H1 (cell line): ENCODE measurements around the gene ETV2. TPM values are rescaled to one million over a fixed set of nuclear protein-coding genes. Genes with fewer than 3 reads are reported as not detected.

Experiments used
- CTCF ChIA-PET: fragments of 300-600 bp; sonication (Branson Sonifier 250); formaldehyde crosslinking; loops from one replicate; lab custom pipeline; 2021; ENCODE audit not compliant: partially characterized antibody; lab: Charles Lee
- POLR2A ChIA-PET: fragments of 300-600 bp; sonication (Branson Sonifier 250); formaldehyde crosslinking; loops from one replicate; lab custom pipeline; 2021; ENCODE audit warnings: inconsistent platforms; ENCODE audit not compliant: partially characterized antibody; lab: Charles Lee
- DNase-seq, 2 experiments: peaks; one replicate each; pipeline versions ENCODE4 v3.0.0 to v3.0.0-alpha.2; 2010 to 2022; ENCODE audit warnings: low spot score in 2 of 2, low read depth in 1 of 2, mixed read lengths in 1 of 2
- FAIRE-seq: peaks from 2 replicates; lab custom pipeline; 2011; peaks lifted over from hg19 to GRCh38; lab: Jason Lieb, UNC
- H2AFZ ChIP-seq: 2 replicates; pipeline ENCODE4 v1.8.1; 2012; ENCODE audit warnings: low read length, inconsistent platforms
- H2AK5ac ChIP-seq: 2 replicates; pipeline ENCODE4 v1.6.1; 2013; ENCODE audit warnings: low read depth, low read length
- H2BK120ac ChIP-seq: replicated peaks from 2 replicates; pipeline ENCODE3; 2013; ENCODE audit warnings: low read depth, low read length, inconsistent platforms
- H2BK12ac ChIP-seq: 2 replicates; pipeline ENCODE4 v1.6.1; 2013; ENCODE audit warnings: low read depth, low read length
- H2BK15ac ChIP-seq: 2 replicates; pipeline ENCODE4 v1.6.1; 2013; ENCODE audit warnings: low read length
- H2BK20ac ChIP-seq: 2 replicates; pipeline ENCODE4 v1.6.1; 2013; ENCODE audit warnings: low read length
- H2BK5ac ChIP-seq: 2 replicates; pipeline ENCODE4 v1.6.1; 2013; ENCODE audit warnings: low read depth, low read length
- H3K14ac ChIP-seq: 2 replicates; pipeline ENCODE4 v1.6.1; 2013; ENCODE audit warnings: inconsistent platforms; ENCODE audit not compliant: insufficient read length
- H3K18ac ChIP-seq: 2 replicates; pipeline ENCODE4 v1.6.1; 2013; ENCODE audit warnings: low read length; ENCODE audit errors: extremely low read depth
- H3K23ac ChIP-seq: 2 replicates; pipeline ENCODE4 v1.6.1; 2013; ENCODE audit warnings: inconsistent platforms; ENCODE audit not compliant: insufficient read length
- H3K23me2 ChIP-seq: 2 replicates; pipeline ENCODE4 v1.6.1; 2013; ENCODE audit warnings: low read depth, low read length
- H3K27ac ChIP-seq: 2 replicates; pipeline ENCODE4 v1.6.1; 2011; ENCODE audit warnings: low read depth, low read length, inconsistent platforms
- H3K27me3 ChIP-seq, 4 experiments: replicated peaks in 1 of 4; 1 replicate in 1 of 4; 2 replicates in 3 of 4; pipeline versions ENCODE4 v1.6.1 to v1.8.1; 2011 to 2013; ENCODE audit warnings: low read length in 3 of 4, mild to moderate bottlenecking in 3 of 4, inconsistent platforms in 2 of 4, mixed read lengths in 2 of 4, moderate library complexity in 1 of 4; ENCODE audit not compliant: control insufficient read depth in 3 of 4, insufficient read depth in 3 of 4; ENCODE audit errors: extremely low read depth in 1 of 4
- H3K36me3 ChIP-seq, 4 experiments: 2 replicates each; pipeline versions ENCODE4 v1.6.1 to v1.8.1; 2011 to 2013; ENCODE audit warnings: mild to moderate bottlenecking in 4 of 4, low read length in 3 of 4, moderate library complexity in 2 of 4, control low read depth in 1 of 4, inconsistent platforms in 1 of 4; ENCODE audit not compliant: insufficient read depth in 4 of 4, control insufficient read depth in 2 of 4
- H3K4ac ChIP-seq: replicated peaks from 2 replicates; pipeline ENCODE3; 2013; ENCODE audit warnings: low read length, low read depth, mixed read lengths, inconsistent platforms; ENCODE audit not compliant: insufficient read length
- H3K4me1 ChIP-seq, 4 experiments: replicated peaks in 1 of 4; 1 replicate in 1 of 4; 2 replicates in 3 of 4; pipeline versions ENCODE4 v1.6.1 to v1.8.1; 2011 to 2013; ENCODE audit warnings: low read length in 3 of 4, inconsistent platforms in 2 of 4, mixed read lengths in 1 of 4; ENCODE audit not compliant: insufficient read depth in 4 of 4, control insufficient read depth in 3 of 4
- H3K4me2 ChIP-seq, 2 experiments: 2 replicates each; pipeline versions ENCODE4 v1.6.1 to v1.8.1; 2011 to 2013; ENCODE audit warnings: low read depth in 2 of 2, low read length in 2 of 2, control low read depth in 1 of 2, inconsistent platforms in 1 of 2, mild to moderate bottlenecking in 1 of 2; ENCODE audit not compliant: insufficient read depth in 1 of 2
- H3K4me3 ChIP-seq, 4 experiments: fragments of 200-600, 300-600 bp in 1 of 4; sonication (generic), shearing (Covaris generic), sonication (Bioruptor Twin) in 1 of 4; 2 replicates each; pipeline versions ENCODE4 v1.5.1 to v1.8.1; 2011 to 2016; ENCODE audit warnings: low read length in 4 of 4, low read depth in 3 of 4, control low read depth in 2 of 4, inconsistent platforms in 2 of 4, mild to moderate bottlenecking in 2 of 4, mixed read lengths in 1 of 4, moderate library complexity in 1 of 4; ENCODE audit not compliant: insufficient read depth in 2 of 4; ENCODE audit errors: extremely low read depth in 1 of 4
- H3K56ac ChIP-seq: replicated peaks from 2 replicates; pipeline ENCODE3; 2013; ENCODE audit warnings: low read depth, mild to moderate bottlenecking, mixed read lengths, low read length, inconsistent platforms; ENCODE audit not compliant: insufficient read length
- H3K79me1 ChIP-seq: 2 replicates; pipeline ENCODE4 v1.6.1; 2013; ENCODE audit warnings: low read depth, low read length, control low read depth
- H3K79me2 ChIP-seq, 2 experiments: 2 replicates each; pipeline versions ENCODE4 v1.6.1 to v1.8.1; 2012 to 2013; ENCODE audit warnings: low read length in 2 of 2, mild to moderate bottlenecking in 2 of 2, inconsistent platforms in 1 of 2; ENCODE audit not compliant: insufficient read depth in 2 of 2, control insufficient read depth in 1 of 2
- H3K9ac ChIP-seq, 4 experiments: replicated peaks in 1 of 4; 1 replicate in 1 of 4; 2 replicates in 3 of 4; pipeline versions ENCODE4 v1.6.1 to v1.8.1; 2011 to 2013; ENCODE audit warnings: low read depth in 3 of 4, low read length in 3 of 4, control low read depth in 2 of 4, mild to moderate bottlenecking in 2 of 4, moderate library complexity in 2 of 4, inconsistent platforms in 1 of 4; ENCODE audit errors: extremely low read depth in 1 of 4
- H3K9me3 ChIP-seq, 2 experiments: 2 replicates each; pipeline versions ENCODE4 v1.6.1 to v1.8.1; 2012 to 2013; ENCODE audit warnings: mild to moderate bottlenecking in 2 of 2, moderate library complexity in 2 of 2, control low read depth in 1 of 2, inconsistent platforms in 1 of 2, low read depth in 1 of 2, low read length in 1 of 2, mixed read lengths in 1 of 2; ENCODE audit not compliant: insufficient read depth in 2 of 2
- H4K20me1 ChIP-seq, 2 experiments: replicated peaks in 1 of 2; 2 replicates each; pipeline versions ENCODE3 to v1.8.1; 2011 to 2013; ENCODE audit warnings: inconsistent platforms in 2 of 2, low read length in 2 of 2, mild to moderate bottlenecking in 1 of 2; ENCODE audit not compliant: insufficient read depth in 2 of 2, control insufficient read depth in 1 of 2
- H4K5ac ChIP-seq: 2 replicates; pipeline ENCODE4 v1.6.1; 2013; ENCODE audit warnings: low read length, low read depth, mixed read lengths, inconsistent platforms; ENCODE audit not compliant: insufficient read length
- H4K8ac ChIP-seq: 2 replicates; pipeline ENCODE4 v1.8.0; 2013; ENCODE audit warnings: mild to moderate bottlenecking, moderate library complexity, low read length, inconsistent platforms; ENCODE audit not compliant: insufficient read depth; ENCODE audit errors: extremely low read depth
- H4K91ac ChIP-seq: replicated peaks from 2 replicates; pipeline ENCODE3; 2013; ENCODE audit warnings: low read length, mixed read lengths, inconsistent platforms; ENCODE audit not compliant: insufficient read length
- SIRT6 ChIP-seq: IDR thresholded peaks from one replicate; pipeline ENCODE4 v1.7.1; 2012; ENCODE audit warnings: low read length, inconsistent platforms
- WGBS, 2 experiments: shearing (Covaris generic) in 1 of 2; methylation state at CpG; one replicate each; pipeline versions ENCODE4 v1.1.6 to v1.1.7; 2013 to 2015; ENCODE audit warnings: low lambda C conversion rate in 2 of 2, mixed read lengths in 2 of 2, inconsistent platforms in 1 of 2, low coverage in 1 of 2, missing lambda C conversion rate in 1 of 2; ENCODE audit not compliant: insufficient replicate concordance in 2 of 2, insufficient coverage in 1 of 2, insufficient read length in 1 of 2; ENCODE audit errors: extremely low coverage in 1 of 2, missing lambda C conversion rate in 1 of 2; 5-methylcytosine and 5-hydroxymethylcytosine counted together
- polyA plus RNA-seq, 7 experiments: library from polyadenylated mRNA; depleted of rRNA in 3 of 7; stranded (reverse) in 5 of 7; unstranded in 2 of 7; fragments of >200 nt in 5 of 7; fragments of 200-250 nt in 2 of 7; gene quantifications; 1 replicate in 5 of 7; 2 replicates in 1 of 7; 4 replicates in 1 of 7; pipeline versions ENCODE4 v1.2.1 to v1.2.3, GENCODE V29; 2011 to 2013; ENCODE audit warnings: missing spikeins in 2 of 7, mixed read lengths in 2 of 7
- total RNA-seq: library from RNA; stranded (reverse); fragmentation: NEBNext Ultra II Directional; extraction: Animal tissue kit (Norgen Biotek cat#: 25700); gene quantifications from 2 replicates; pipeline ENCODE4 v1.2.1, GENCODE V29; 2021

The ETV2 gene
- total and polyA plus RNA-seq, 2 of the 8 experiments (the other 6 are each of a cell fraction or from before 2014, with no cell fraction given), result 0.88 to 1.3 TPM

DNA sequence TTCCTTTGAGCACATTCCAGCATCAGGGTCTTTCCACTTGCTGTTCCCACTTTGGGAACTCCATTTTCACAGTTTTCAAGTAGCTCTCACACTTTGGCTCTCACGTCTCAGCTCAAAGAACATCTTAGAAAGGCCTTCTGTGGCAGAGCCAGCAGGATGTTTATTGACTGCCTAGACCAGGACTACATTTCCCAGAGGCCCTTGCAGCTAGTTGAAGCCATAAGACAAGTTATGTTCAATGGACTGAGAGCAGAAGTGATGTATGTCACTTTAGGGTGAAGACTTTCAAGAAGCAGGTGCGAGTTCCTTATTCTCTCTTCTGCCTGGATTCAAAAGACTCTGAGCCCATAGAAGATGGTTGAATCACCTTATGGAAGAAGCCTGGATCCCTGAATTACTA lies 33.3 kb upstream of the ETV2 start:
- Histone ChIP-seq H3K9ac (no peak overlapping the region), H2AFZ (no peak overlapping the region), H3K4me3 (no peak overlapping the region), H2BK5ac (no peak overlapping the region), H3K79me2 (no peaks in the 10 kb centered on the region), H2BK20ac (no peak overlapping the region), H2AK5ac (no peak overlapping the region), H3K27me3 (peaks cover 0 to 3% (median 0%) of the 10 kb centered on the region in 4 experiments; a peak in 1 of 7 replicates), H2BK15ac (no peak overlapping the region), H3K4me1 (peaks cover 0 to 4% (median 2%) of the 10 kb centered on the region in 4 experiments; a peak in 4 of 7 replicates), H3K18ac (no peak overlapping the region), H4K20me1 (no peaks in the 10 kb centered on the region), H4K8ac (no peak overlapping the region), H3K56ac (no peak overlapping the region), H3K4me2 (no peak overlapping the region), H3K4ac (no peak overlapping the region), H2BK120ac (no peak overlapping the region), H3K9me3 (peaks cover 5 to 8% of the 10 kb centered on the region in 2 experiments), H2BK12ac (no peak overlapping the region), H4K91ac (no peak overlapping the region), H3K27ac (no peak overlapping the region), H3K14ac (no peak overlapping the region), H3K36me3 (no peaks in the 10 kb centered on the region), H3K79me1 (no peaks in the 10 kb centered on the region), H3K23ac (no peak overlapping the region), H3K23me2 (peaks cover 8% of the 10 kb centered on the region; the same call in 1 of the 2 replicates), H4K5ac (no peak overlapping the region)
- ChIA-PET POLR2A (no interaction called here), CTCF (interaction anchor here (0.7 to 1.3 kb wide), 2 partner anchors 16 to 56 kb away, joined by 3 to 5 read pairs; no protein-coding TSS in a partner anchor)
- WGBS, 2 experiments, result 83% methylated on average over 2 of the region's 2 CpGs; no CpG with 5 or more reads in 1 of the 2 experiments
- DNase-seq, result no peak
- FAIRE-seq, result no peak
- no peak for TF ChIP-seq SIRT6
- TF ChIP-seq, all 59 proteins: peak for 0
